SU-DHL-6 (cell line): ENCODE measurements around the gene PILRA.

Source experiments
- CTCF ChIP-seq: fragments of 200-600 bp; sonication (generic); IDR thresholded peaks from one replicate; pipeline ENCODE4 v1.5.1; 2017; ENCODE audit warnings: antibody characterized with exemption, mild to moderate bottlenecking, low read length, moderate library complexity; ENCODE audit not compliant: insufficient read depth, poor library complexity, severe bottlenecking
- EZH2phosphoT487 ChIP-seq: fragments of 200-600 bp; sonication (generic), shearing (Covaris generic); conservative IDR thresholded peaks from 2 replicates; pipeline ENCODE4 v1.6.1; 2018; ENCODE audit warnings: mild to moderate bottlenecking, antibody characterized with exemption, low read length, moderate library complexity, mixed read lengths

- TF ChIP-seq CTCF: no peak
- TF ChIP-seq EZH2phosphoT487: no peak
These were observed 17.2 kb downstream of the PILRA start for GRCh38 chr7:100390286-100391009.
